IgD-negative memory B cell (primary cell): ENCODE data around the gene ADGRF4. TPM values are rescaled to one million over a fixed set of nuclear protein-coding genes. Genes with fewer than 3 reads are reported as not detected.

ENCODE experiments used
- H3K27ac Mint-ChIP-seq, 3 donors: one replicate each; pipeline ENCODE4 v1.8.0; 2020 to 2022; ENCODE audit warnings: mild to moderate bottlenecking in 3 of 3, mixed read lengths in 3 of 3, moderate library complexity in 1 of 3
- H3K27me3 Mint-ChIP-seq: one replicate; pipeline ENCODE4 v1.8.0; 2021; ENCODE audit warnings: mixed read lengths
- H3K36me3 Mint-ChIP-seq: one replicate; pipeline ENCODE4 v1.8.0; 2020; ENCODE audit warnings: mild to moderate bottlenecking, mixed read lengths
- H3K4me1 Mint-ChIP-seq, 3 donors: one replicate each; pipeline ENCODE4 v1.8.0; 2020 to 2022; ENCODE audit warnings: mixed read lengths in 3 of 3, mild to moderate bottlenecking in 1 of 3
- H3K4me3 Mint-ChIP-seq, 4 donors: one replicate each; pipeline ENCODE4 v1.8.0; 2020 to 2022; ENCODE audit warnings: mild to moderate bottlenecking in 4 of 4, mixed read lengths in 4 of 4, moderate library complexity in 3 of 4
- H3K9me3 Mint-ChIP-seq, 3 donors: one replicate each; pipeline ENCODE4 v1.8.0; 2020 to 2021; ENCODE audit warnings: mixed read lengths in 3 of 3, mild to moderate bottlenecking in 1 of 3
- polyA plus RNA-seq: library from polyadenylated mRNA; unstranded; fragments of 300-500 nt; fragmentation: Illumina TruSeq; gene quantifications from one replicate; pipeline ENCODE4 v1.2.3, GENCODE V29; 2021

ADGRF4 gene, protein sequence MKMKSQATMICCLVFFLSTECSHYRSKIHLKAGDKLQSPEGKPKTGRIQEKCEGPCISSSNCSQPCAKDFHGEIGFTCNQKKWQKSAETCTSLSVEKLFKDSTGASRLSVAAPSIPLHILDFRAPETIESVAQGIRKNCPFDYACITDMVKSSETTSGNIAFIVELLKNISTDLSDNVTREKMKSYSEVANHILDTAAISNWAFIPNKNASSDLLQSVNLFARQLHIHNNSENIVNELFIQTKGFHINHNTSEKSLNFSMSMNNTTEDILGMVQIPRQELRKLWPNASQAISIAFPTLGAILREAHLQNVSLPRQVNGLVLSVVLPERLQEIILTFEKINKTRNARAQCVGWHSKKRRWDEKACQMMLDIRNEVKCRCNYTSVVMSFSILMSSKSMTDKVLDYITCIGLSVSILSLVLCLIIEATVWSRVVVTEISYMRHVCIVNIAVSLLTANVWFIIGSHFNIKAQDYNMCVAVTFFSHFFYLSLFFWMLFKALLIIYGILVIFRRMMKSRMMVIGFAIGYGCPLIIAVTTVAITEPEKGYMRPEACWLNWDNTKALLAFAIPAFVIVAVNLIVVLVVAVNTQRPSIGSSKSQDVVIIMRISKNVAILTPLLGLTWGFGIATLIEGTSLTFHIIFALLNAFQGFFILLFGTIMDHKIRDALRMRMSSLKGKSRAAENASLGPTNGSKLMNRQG
- not detected for polyA plus RNA-seq

DNA sequence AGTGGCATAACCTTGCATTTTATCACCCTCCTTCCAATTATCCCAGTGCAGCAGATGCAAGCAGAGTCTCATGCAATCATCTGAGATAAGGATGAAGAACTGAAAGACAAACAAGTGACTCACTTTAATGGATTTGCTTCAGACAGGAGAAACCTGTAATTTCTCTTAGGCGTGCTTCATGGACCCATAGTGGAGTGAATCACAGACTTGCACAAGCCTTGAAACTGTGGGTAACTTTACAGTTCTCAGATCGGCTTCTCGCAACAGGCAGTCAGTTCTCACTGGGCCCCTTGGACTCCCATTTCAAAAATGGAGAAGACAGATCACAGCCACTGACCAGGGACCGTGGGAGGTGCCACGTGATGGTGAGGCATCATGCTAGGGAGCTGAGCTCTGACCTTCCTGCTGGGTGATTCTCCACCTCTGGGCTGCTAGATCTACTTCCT lies at the start of gene ADGRF4:
Gene ADGRF4 (plus strand): TSS at position 239 of the 446 bp plus-strand sequence. CDS start 8,666 bp downstream, outside the sequence.
- H3K27ac Mint-ChIP-seq = no peak within 1 kb of the TSS

DNA sequence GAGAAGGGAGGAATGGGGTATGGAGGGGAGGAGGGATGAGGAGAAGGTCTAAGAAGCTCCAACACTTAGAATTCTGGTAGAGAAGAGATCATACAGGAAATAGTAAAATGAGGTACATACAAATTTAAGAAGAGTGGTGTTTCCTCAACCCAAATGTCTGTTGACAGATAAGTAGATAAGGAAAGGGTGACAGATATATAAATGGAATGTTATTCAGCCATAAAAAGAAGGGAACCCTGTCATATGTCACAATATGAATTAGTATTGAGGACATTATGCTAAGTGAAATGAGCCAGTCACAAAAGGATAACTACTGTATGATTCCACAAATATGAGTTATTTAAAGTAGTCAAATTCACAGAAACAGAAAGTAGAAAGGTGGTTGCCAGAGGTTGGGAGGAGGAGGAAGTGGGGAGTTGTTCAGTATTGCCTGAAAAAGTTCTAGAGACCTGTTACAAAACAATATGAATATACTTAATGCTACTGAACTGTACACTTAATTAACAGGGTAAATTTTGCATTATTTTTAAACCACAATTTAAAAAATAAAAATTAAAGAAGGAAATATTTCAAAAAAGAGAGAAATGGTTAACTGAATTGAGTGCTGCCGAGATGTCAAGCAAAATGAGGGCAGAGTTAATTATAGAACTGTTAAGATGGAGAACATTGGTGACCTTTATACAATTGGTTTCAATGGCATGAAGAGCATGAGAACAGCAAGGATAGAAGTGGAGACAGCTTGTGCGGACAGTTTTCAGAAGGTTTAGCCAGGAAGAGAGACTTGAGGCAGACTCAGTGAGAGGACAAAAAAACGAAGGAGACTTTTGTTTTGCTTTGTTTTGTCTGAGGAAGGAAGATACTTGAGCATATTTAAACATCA lies 47.6 kb upstream of the ADGRF4 start:
- H3K9me3 Mint-ChIP-seq = no peaks in the 10 kb centered on the region
- H3K4me1 Mint-ChIP-seq = peaks cover 0 to 4% (median 0%) of the 10 kb centered on the region in 3 donors

More for the DNA sequence above, at the start of gene ADGRF4:
- Mint-ChIP-seq H3K9me3 (no peaks in the 10 kb centered on the region), H3K27me3 (no peaks in the 10 kb centered on the region), H3K36me3 (no peaks in the 10 kb centered on the region), H3K4me3 (no peak within 1 kb of the TSS), H3K4me1 (peaks cover 0 to 2% (median 0%) of the 10 kb centered on the region in 3 donors)

DNA sequence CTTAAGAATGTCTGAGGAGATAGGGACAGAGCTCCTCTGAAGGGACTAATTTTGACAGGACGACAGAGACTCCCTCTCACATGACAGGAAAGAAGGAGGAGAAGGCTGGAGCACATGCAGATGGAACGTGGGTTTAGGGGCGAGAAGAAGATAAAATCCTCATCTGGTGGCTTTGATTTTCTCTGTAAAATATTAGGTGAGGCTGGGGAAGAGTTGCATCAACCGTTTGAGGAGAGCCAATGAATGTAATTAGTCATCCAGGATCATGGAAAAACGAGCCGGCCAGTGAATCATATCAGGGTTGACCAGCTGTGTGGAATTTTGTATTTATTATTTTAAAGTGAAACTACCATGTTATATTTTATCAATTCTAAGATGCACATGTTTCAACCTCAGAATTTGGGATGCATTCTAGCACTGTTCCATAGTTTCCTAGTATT lies 46.9 kb upstream of the ADGRF4 start:
- Mint-ChIP-seq H3K36me3 (no peaks in the 10 kb centered on the region), H3K4me3 (no peak overlapping the region), H3K9me3 (no peaks in the 10 kb centered on the region), H3K4me1 (peaks cover 0 to 4% (median 0%) of the 10 kb centered on the region in 3 donors), H3K27ac (no peak overlapping the region), H3K27me3 (no peaks in the 10 kb centered on the region)

More for the DNA sequence above, 47.6 kb upstream of the ADGRF4 start:
- no peak overlapping the region for H3K4me3 Mint-ChIP-seq
- no peaks in the 10 kb centered on the region for H3K27me3 Mint-ChIP-seq
- H3K36me3 Mint-ChIP-seq = no peaks in the 10 kb centered on the region
- H3K27ac Mint-ChIP-seq = no peak overlapping the region

DNA sequence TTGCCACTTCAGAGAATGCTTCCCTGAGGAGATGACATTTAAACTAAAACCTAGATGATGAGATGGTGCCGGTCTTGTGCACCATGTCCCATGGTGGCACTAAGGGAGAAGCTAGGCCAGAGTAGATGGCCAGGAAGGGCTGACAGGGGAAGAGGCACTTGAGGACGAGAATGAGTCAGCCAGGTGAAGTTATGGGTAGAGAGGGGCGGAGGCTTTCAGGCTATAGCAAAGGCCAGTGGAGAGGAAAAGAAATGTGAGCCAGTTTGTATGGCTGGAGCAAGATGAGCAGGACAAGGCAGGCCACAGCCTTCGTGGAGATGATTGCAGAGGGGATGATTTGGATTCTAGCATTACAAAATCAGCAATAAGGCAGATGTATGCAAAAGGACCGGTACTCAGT lies 44.7 kb upstream of the ADGRF4 start:
- Mint-ChIP-seq H3K4me1 (no peaks in the 10 kb centered on the region), H3K27ac (peak overlapping the region in 1 of 3 donors; percentile 28), H3K27me3 (no peaks in the 10 kb centered on the region)

DNA sequence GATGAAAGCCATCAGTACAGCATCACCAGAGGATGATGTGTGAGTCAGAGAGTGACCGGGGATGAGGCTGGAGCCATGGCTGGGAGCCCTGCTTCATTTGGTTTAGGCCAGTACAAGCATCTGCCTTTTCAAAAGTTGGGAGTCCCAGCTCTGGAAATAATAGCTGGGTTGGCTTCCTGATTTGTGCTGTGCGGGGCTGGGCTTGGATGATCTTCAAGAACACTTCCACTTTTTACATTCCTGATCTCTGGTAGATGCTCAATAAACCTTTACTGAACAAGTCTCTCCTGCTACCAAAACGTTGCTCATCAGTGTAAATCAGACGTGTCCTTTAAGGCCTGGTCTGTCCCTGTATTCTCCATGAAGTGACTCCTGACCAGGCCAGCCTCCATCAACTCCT lies 44.1 kb upstream of the ADGRF4 start:
- H3K36me3 Mint-ChIP-seq = no peaks in the 10 kb centered on the region
- H3K4me3 Mint-ChIP-seq = no peak overlapping the region
- no peaks in the 10 kb centered on the region for H3K4me1 Mint-ChIP-seq
- no peak overlapping the region for H3K27ac Mint-ChIP-seq
- H3K9me3 Mint-ChIP-seq = no peaks in the 10 kb centered on the region
- no peaks in the 10 kb centered on the region for H3K27me3 Mint-ChIP-seq

More for the DNA sequence above, 44.7 kb upstream of the ADGRF4 start:
- H3K4me3 Mint-ChIP-seq = no peak overlapping the region
- H3K9me3 Mint-ChIP-seq = no peaks in the 10 kb centered on the region
- H3K36me3 Mint-ChIP-seq = no peaks in the 10 kb centered on the region

DNA sequence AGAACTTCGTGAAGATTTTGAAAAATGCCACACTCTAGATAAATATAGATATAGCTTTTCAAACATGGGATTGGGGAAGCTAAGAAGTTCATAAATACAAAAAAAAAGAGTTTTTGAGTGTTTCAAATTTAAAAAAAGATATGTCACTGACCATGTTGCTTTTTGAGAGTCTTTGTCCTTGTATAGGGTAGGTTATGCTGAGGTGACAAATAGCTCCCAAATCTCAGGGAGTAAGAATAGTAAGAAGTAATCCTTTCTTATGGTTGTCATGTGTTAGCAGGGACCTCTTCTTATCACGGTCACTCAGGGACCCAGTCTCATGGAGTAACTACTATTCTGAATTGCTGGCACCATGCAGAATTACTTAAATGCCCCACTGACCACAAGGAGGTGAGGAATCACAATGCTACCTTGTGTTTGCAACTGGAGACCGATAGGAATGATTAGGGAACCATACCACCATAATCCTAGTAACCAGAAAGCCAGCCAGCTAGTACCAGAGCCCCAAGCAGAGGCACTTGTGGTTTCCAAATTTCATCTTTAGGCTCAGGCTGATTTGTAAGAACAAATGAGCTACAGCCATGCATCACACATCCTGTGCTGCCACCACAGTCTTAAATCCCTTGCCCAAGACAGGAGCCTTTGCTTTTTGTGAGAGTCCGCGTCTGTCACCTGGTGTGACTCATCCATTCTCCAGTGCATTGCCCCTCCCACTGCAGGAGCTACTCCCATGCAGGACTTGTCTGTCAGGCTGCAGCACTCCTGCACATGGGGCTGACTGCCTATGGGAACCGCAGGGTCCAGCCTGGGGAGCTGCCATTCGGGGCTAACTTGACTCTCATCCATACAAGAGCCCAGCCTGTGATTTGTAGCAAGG lies 42.4 kb upstream of the ADGRF4 start:
- Mint-ChIP-seq H3K9me3 (no peaks in the 10 kb centered on the region), H3K36me3 (no peaks in the 10 kb centered on the region), H3K4me3 (no peak overlapping the region), H3K27me3 (peaks cover 4% of the 10 kb centered on the region), H3K27ac (no peak overlapping the region), H3K4me1 (no peaks in the 10 kb centered on the region)

DNA sequence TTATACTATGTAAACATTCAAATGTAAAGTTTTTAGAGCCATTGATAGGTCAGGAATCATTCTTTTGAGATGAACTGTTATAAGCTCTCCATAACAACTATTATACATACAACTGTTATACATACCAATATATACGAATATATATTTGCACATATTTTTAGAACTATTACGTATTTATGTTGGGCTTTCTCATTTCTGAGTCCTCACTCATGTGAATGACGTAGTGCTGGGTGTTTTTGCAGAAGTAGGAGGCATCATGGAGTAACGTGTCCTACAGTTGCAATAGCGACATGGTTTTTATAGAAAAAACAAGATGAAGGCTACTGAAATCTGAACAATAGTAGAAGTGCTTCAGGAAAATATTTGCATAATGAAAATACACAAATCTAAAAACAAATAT lies 36.4 kb upstream of the ADGRF4 start:
- no peak overlapping the region for H3K27ac Mint-ChIP-seq
- peaks cover 0 to 1% (median 0%) of the 10 kb centered on the region in 3 donors for H3K9me3 Mint-ChIP-seq
- no peaks in the 10 kb centered on the region for H3K4me1 Mint-ChIP-seq
- H3K4me3 Mint-ChIP-seq = no peak overlapping the region
- H3K27me3 Mint-ChIP-seq = peaks cover 10% of the 10 kb centered on the region
- H3K36me3 Mint-ChIP-seq = no peaks in the 10 kb centered on the region

DNA sequence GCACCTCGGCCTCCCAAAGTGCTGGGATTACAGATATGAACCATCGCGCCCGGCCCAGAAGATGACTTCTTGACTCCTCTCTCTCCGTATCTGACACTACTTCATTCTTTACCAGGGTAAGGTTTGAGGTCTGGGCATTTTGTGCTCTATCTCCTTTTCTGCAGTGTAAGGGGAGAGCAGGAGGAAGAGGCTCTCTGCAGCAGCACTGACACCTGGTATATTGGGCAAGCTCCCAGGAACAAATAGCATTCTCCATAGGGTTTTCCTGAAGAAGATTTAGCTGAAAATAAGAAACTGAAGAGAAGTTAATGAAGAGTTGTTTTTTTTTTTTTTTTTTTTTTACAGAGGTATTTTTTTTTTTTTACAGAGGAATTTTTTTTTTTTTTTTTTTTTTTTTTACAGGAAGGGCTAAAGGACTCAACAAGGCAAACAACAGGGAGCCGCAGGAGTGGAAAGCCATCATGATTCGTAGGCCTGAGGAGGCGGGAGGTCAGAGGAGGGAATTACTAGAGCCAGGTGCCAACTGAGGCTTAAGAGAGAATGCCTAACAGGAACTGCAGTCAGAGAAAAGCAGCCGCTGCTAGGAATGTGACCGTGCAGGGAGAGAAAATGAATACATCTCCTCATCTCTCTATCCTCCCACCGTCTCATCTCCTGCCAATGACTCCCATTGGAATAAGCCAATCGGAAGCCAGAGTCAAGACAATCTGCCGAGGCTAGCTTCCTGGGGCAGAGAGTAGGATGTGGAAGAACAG lies 34.7 kb upstream of the ADGRF4 start:
- H3K9me3 Mint-ChIP-seq = peaks cover 0 to 1% (median 0%) of the 10 kb centered on the region in 3 donors
- no peak overlapping the region for H3K4me3 Mint-ChIP-seq
- H3K36me3 Mint-ChIP-seq = no peaks in the 10 kb centered on the region
- H3K4me1 Mint-ChIP-seq = no peaks in the 10 kb centered on the region
- H3K27ac Mint-ChIP-seq = no peak overlapping the region
- H3K27me3 Mint-ChIP-seq = peaks cover 15% of the 10 kb centered on the region

DNA sequence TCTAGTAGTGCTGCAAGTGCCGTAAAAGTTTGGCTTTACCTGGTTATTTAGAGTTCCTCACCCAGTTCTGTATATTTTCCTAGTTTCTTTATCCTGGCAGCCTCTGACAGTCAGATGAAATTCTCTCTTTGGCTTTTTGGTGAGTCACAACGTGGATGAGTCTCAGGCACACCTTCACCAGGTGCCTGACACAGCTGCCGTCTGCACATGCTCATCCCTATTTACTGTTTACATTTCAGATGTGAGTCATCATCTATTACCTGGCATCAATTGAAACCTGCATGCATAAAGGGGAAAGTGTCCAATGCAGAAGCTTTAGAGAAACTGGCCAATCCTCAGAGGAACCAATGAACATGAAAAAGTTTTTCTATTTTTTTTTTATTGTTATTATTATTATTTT lies 33.3 kb upstream of the ADGRF4 start:
- H3K4me3 Mint-ChIP-seq = no peak overlapping the region
- H3K36me3 Mint-ChIP-seq = no peaks in the 10 kb centered on the region
- no peaks in the 10 kb centered on the region for H3K4me1 Mint-ChIP-seq
- H3K27ac Mint-ChIP-seq = no peak overlapping the region
- peaks cover 20% of the 10 kb centered on the region for H3K27me3 Mint-ChIP-seq
- peaks cover 0 to 1% (median 0%) of the 10 kb centered on the region in 3 donors for H3K9me3 Mint-ChIP-seq

DNA sequence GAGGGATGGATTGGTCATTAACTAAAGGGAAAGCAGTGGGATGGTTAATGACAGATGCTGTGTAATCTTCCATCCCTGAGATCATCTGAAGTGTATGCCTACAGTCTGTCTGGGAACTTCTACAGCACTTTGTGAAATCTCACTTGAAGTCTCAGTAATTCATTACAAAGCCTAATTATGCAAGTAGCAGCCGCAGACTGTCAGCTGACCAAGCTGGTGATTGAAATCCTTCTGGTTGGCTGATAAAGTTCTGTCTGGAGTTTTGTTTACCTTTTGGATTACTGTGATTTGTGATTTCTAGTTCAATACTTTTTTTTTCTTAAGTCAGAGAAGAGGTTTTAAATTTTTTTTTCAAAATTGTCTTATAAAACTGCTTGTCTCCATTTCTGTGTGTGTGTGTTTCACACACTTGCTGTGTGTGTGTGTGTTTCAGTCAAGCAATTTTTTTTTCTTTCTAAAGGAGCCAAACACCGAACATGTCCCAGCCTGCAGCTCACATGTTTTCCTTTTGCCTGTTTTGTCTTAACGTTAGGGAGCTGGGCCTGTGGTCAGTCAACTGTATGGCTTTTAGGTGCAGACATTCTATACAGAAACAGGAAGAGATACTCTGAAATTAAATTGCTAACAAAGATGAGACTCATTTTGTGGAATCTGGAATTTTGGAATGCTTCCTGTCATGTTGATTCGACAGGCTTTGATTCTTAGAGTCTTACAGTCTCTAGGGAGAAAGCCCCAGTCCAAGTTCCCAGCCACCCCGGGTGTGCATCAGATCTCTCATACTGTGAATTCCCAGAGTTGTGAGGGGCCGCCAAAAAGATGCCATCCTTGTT lies 28.5 kb upstream of the ADGRF4 start:
- Mint-ChIP-seq H3K27me3 (peaks cover 16% of the 10 kb centered on the region), H3K36me3 (no peaks in the 10 kb centered on the region), H3K27ac (no peak overlapping the region)

DNA sequence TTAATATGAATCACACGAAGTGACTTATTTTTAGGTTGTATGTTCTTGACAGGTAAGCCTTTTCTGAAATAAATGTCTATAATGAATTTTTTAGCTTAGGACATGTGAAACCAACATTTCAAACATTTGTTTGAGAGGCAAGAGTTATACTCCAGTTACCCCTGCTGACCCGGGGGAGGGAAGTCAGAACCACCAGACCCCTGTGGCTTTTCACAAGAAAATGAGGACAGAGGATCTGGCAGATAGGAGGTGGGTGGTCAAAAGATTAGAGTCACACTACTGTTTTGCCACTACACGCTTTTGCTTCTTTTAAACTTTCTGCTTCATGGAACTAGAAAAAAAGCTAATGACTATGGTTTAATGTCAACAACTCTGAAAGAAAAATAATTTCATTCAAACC lies 27.5 kb upstream of the ADGRF4 start:
- H3K27me3 Mint-ChIP-seq = peaks cover 14% of the 10 kb centered on the region
- no peaks in the 10 kb centered on the region for H3K36me3 Mint-ChIP-seq
- H3K27ac Mint-ChIP-seq = no peak overlapping the region
- no peaks in the 10 kb centered on the region for H3K4me1 Mint-ChIP-seq
- H3K9me3 Mint-ChIP-seq = no peaks in the 10 kb centered on the region
- H3K4me3 Mint-ChIP-seq = no peak overlapping the region

More for the DNA sequence above, 28.5 kb upstream of the ADGRF4 start:
- Mint-ChIP-seq H3K4me1 (no peaks in the 10 kb centered on the region), H3K9me3 (no peaks in the 10 kb centered on the region), H3K4me3 (no peak overlapping the region)

DNA sequence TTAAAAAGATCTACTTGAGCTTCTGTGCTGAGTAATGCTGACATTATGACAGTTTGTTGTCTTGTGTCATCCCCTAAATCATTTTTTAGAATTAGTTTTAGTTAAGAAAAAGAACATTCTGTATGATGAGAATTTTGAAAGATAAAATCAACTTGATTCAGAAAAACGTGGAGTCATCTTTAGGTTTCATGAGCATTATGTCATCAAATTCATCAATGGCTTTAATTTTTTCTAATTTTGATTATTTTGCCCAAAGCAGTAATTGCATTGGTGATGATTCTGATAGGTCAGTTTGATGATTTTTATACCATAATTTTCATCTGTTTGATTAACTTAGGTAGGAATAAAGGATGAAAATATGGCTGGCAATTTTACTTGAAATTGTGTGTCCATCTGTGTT lies 26.6 kb upstream of the ADGRF4 start:
- H3K4me3 Mint-ChIP-seq = no peak overlapping the region
- H3K4me1 Mint-ChIP-seq = no peaks in the 10 kb centered on the region
- H3K36me3 Mint-ChIP-seq = no peaks in the 10 kb centered on the region
- H3K9me3 Mint-ChIP-seq = no peaks in the 10 kb centered on the region
- H3K27ac Mint-ChIP-seq = no peak overlapping the region
- peaks cover 12% of the 10 kb centered on the region for H3K27me3 Mint-ChIP-seq

DNA sequence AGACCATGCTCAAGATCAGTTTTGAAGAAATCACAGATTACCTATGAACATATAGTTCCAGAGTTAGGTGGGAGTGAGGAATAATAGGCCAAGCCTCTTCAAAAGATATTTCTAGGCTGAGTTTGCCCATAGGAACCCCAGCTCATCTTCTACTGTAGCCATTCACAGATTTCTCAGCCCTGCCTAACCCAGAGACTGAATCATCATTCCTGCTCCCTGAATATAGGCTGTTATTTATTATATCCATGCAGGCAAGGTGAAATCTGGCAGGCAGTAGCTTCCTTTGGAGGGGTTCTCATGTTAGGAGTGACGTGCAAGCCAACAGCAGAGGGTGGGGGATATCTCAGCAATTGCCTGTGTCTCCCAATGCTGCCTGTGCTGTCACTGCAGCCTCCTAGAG lies 25.6 kb upstream of the ADGRF4 start:
- Mint-ChIP-seq H3K36me3 (no peaks in the 10 kb centered on the region), H3K27me3 (peaks cover 12% of the 10 kb centered on the region)

More for the DNA sequence above, 25.6 kb upstream of the ADGRF4 start:
- Mint-ChIP-seq H3K4me3 (no peak overlapping the region), H3K27ac (no peak overlapping the region), H3K4me1 (no peaks in the 10 kb centered on the region), H3K9me3 (peaks cover 0 to 4% (median 0%) of the 10 kb centered on the region in 3 donors)
